Jurkat, Clone E6-1 (cell line): ENCODE data around the gene SLC7A4.
"Not testable (repeated sequence)": the region's sequence is repeated elsewhere in the genome, so short reads cannot be mapped to it uniquely, and the experiment has no call there.

Source experiments
- DNase-seq: peaks from one replicate; pipeline ENCODE4 v3.0.0-alpha.2; 2011; ENCODE audit warnings: low read depth, low spot score
- H3K4me3 ChIP-seq: 2 replicates; pipeline ENCODE4 v1.5.1; 2011; ENCODE audit warnings: mild to moderate bottlenecking, low read length, control low read depth, moderate library complexity

Gene SLC7A4

DNA sequence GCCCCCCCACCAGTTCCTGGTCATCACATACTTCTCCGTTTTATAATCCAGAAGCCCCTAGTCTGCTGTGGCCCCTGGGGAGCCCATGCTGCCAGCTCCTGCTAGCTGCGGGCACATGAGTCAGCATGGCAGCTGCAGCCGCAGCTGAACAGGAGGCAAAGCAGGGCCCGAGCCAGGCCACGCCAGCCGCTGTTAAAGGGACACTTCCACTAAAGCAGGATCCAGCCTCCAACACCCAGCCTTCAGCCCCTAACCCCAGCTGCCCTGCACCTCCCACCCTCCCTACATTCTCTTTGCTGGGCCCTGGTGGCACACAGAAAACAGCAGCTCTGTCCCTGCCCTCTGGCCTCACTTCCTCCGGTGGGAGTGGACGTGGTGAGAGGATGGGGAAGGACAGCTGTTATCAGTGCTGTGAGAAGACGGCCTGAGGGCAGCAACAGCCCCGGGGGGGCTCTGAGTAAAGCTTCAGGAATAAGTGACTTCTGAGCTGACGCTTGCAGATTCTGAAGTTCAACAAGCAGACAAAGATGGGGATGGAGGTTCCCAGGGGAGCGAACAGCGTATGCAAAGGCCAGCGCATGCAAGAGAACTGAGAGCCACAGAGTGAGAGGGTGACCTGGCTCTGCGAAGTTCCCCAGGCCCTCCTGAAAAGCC lies 12.7 kb upstream of the SLC7A4 start:
- peak overlapping the region; percentile 13 for H3K4me3 ChIP-seq
- DNase-seq = no peak

DNA sequence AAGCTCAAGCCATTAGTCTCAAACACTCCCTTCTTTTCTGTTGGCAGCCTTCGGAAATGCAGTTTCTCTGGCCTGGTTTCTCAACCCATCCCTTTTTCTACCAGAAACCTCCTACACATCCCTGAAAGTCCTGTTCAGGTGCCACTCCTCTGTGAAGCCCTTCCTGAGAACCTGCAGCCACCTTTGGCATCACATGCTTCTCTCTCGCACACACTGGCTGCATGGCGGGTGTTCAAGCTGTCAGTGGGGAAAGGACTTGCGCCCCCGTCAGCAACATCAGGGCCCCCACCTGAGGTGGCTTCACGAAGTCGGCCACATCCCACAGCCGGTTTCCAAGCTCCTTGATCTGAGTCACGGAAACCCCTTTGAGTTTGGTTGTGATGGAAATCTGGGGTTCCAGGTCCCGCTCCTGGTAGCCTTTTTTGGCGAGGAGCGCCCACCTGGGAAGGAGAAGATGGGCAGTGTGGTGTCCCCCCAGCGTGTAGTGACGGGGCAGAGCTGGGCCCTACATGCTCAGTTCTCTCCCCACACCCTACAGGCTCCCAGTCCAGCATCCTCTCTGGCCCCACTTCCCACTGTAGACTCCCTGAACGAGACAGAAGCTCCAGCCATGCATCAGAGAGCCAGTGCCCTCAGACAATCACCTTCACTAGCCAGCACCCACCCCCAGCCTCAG lies 11.6 kb upstream of the SLC7A4 start:
- no peak overlapping the region for H3K4me3 ChIP-seq
- DNase-seq = no peak

GRCh38 chr22:21042978-21043859 lies 10.9 kb upstream of the SLC7A4 start:
- H3K4me3 ChIP-seq = no peak overlapping the region
- no peak for DNase-seq

- no peak for DNase-seq
- H3K4me3 ChIP-seq = no peak overlapping the region
These were observed 9.6 kb upstream of the SLC7A4 start for GRCh38 chr22:21041937-21042336.

DNA sequence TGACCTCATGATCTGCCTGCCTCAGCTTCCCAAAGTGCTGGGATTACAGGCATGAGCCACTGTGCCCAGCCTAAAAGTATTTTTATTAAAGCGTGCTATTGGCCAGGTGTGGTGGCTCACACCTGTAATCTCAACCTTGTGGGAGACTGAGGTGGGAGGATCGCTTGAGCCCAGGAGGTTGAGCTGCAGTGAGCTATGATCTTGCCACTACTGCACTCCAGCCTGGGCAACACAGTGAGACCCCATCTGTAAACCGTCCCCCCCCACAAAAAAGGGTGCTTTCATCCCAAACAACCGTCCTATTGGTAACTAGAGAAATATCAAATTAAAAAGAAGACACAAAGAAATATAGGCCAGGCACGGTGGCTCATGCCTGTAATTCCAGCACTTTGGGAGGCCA lies 6.8 kb upstream of the SLC7A4 start:
- not testable (repeated sequence) for H3K4me3 ChIP-seq, DNase-seq

GRCh38 chr22:21038405-21038804 lies 6.0 kb upstream of the SLC7A4 start:
- no peak for DNase-seq
- H3K4me3 ChIP-seq = no peak overlapping the region

GRCh38 chr22:21034989-21035388 lies 2.6 kb upstream of the SLC7A4 start:
- H3K4me3 ChIP-seq = no peak overlapping the region
- DNase-seq = no peak

DNA sequence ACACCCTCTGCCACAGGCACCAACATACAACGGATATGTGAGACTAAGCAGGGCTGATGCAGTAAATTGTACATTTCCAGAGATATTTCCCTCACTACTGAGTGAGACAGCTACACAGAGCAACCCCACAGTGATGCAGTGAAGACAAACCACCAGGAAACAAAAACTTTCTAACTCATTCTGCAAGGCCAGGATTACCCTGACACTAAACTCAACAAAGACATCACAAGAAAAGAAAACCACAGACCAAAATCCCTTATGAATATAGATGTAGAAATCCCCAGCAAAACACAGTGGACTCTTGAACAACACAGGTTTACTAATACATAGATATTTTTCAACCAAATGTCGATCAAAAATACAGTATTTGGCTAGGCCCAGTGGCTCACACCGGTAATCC lies 1.5 kb upstream of the SLC7A4 start:
- no peak for DNase-seq
- H3K4me3 ChIP-seq = no peak overlapping the region

- H3K4me3 ChIP-seq = no peak overlapping the region
- no peak for DNase-seq
These were observed 717 bp upstream of the SLC7A4 start for GRCh38 chr22:21032868-21033688.

GRCh38 chr22:21031545-21032036 lies 770 bp downstream of the SLC7A4 start:
- no peak overlapping the region for H3K4me3 ChIP-seq
- no peak for DNase-seq

DNA sequence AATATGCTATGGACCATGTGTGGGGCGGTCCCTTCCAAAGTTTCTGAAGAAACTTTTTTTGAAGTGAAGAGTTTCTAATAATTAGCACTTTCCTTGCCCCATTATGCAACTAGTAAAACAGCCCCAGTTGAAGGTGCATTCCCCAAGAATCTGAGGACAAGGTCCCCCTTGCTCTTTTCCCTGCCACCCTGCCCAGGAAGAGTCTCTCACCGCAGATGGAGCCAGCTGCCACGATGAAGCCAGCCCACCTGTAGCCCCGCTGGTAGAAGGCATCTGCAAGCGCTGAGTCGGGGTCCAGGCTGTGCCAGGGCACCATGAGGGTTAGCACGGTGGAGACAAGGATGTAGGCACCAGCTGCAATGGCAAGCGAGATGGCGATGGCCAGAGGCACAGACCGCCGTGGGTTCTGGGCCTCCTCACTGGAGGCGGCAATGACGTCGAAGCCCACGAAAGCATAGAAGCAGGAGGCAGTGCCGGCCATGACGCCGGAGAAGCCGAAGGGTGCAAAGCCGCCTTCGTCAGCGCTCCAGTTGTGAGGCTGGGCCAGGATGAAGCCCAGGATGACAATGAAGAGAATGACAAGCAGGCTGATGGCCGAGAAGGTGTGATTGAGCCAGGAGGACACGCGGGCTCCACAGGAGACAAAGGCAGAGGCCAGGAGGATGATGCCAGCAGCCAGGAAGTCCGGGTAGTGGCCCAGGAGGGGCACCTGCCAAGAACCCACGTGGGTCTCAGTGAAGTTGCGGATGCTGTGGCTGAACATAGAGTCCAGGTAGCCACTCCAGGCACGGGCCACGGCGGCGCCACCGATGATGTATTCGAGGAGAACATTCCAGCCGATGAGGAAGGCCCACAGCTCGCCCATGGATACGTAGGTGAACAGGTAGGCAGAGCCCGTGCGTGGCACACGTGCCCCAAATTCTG lies 1.5 kb downstream of the SLC7A4 start:
- no peak for DNase-seq
- no peak overlapping the region for H3K4me3 ChIP-seq

- H3K4me3 ChIP-seq = no peak overlapping the region
- DNase-seq = no peak
These were observed 2.3 kb downstream of the SLC7A4 start for GRCh38 chr22:21030032-21030431.

DNA sequence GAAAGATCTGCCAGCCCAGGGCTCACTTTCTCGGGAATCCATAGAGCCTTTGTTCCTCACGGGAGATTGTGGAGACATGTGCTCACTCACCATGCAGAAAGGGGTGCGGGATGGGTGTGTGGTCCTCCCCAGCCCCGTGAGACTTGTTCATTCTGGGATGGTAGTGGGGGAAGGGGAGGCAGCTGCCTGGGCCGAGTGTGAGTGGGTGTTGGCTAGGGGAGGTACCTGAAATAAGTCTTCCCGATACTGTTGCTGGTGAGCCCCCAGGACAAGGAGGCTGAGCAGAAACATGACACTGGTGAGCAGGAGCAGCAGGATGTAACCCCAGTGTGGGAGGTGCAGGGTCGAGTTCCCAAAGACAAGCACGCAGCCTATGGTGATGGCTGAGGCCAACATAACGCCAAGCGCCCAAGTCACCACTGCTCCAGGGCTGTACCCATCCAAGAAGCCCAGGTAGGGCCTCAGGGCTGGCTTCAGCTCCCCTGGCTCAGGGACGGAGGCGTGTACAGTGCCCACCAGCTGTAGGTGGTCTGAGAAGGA lies 2.8 kb downstream of the SLC7A4 start:
- H3K4me3 ChIP-seq = no peak overlapping the region
- no peak for DNase-seq

GRCh38 chr22:21028277-21029251 lies 3.8 kb downstream of the SLC7A4 start:
- H3K4me3 ChIP-seq = no peak overlapping the region
- DNase-seq = no peak

- DNase-seq = no peak
- H3K4me3 ChIP-seq = no peak overlapping the region
These were observed 5.3 kb downstream of the SLC7A4 start for GRCh38 chr22:21026783-21027692.
